Testis (tissue), 3 donors: ENCODE measurements around the gene FBXO21. TPM values are rescaled to one million over a fixed set of nuclear protein-coding genes. Genes with fewer than 3 reads are reported as not detected.
"Not testable (repeated sequence)": the region's sequence is repeated elsewhere in the genome, so short reads cannot be mapped to it uniquely, and the experiment has no call there.

ENCODE experiments used
- DNase-seq: peaks from one replicate; pipeline ENCODE4 v3.0.0-alpha.2; 2019
- H3K27ac ChIP-seq, 2 donors: fragments of 200-600 bp; sonication (generic); one replicate each; pipeline ENCODE4 v1.5.1; 2019
- H3K27me3 ChIP-seq: fragments of 200-600 bp; sonication (generic); one replicate; pipeline ENCODE4 v1.5.1; 2019
- H3K36me3 ChIP-seq: fragments of 200-600 bp; sonication (generic); one replicate; pipeline ENCODE4 v1.5.1; 2017; ENCODE audit warnings: low read depth; ENCODE audit errors: missing control alignments
- H3K4me1 ChIP-seq: fragments of 200-600 bp; sonication (generic); one replicate; pipeline ENCODE4 v1.5.1; 2019
- H3K4me3 ChIP-seq, 2 donors: fragments of 200-600 bp; sonication (generic); one replicate each; pipeline ENCODE4 v1.5.1; 2017 to 2019
- H3K9me3 ChIP-seq: fragments of 200-600 bp; sonication (generic); one replicate; pipeline ENCODE4 v1.5.1; 2017
- POLR2A ChIP-seq: fragments of 450-650 bp; IDR thresholded peaks from one replicate; pipeline ENCODE4 v1.6.1; 2017; ENCODE audit warnings: antibody characterized with exemption, mild to moderate bottlenecking, moderate library complexity
- WGBS, 2 donors: methylation state at CpG; one replicate each; pipeline ENCODE4 v1.1.5; 2018; 5-methylcytosine and 5-hydroxymethylcytosine counted together
- intact Hi-C: fragments of 100-400 bp; cut with DNase I; formaldehyde crosslinking; loops from one replicate; pipeline ENCODE4 v1.15.1; 2023; ENCODE audit warnings: low total_unique reads
- polyA plus RNA-seq: library from polyadenylated mRNA; stranded (reverse); fragments of 350-450 nt; fragmentation: Illumina TruSeq; extraction: RNeasy Lipid Tissue Mini Kit (QIAGEN cat#74804); gene quantifications from one replicate; pipeline ENCODE4 v1.2.3, GENCODE V29; 2014; ENCODE audit warnings: low read depth, low replicate concordance; ENCODE audit not compliant: insufficient read depth
- total RNA-seq, 2 donors: library from RNA; depleted of rRNA; stranded (reverse); fragments of >200 nt; gene quantifications; one replicate each; pipeline ENCODE4 v1.2.3, GENCODE V29; 2016
- TF ChIP-seq, protein P1 (sequence below), 3 experiments: fragments of 450-650 bp in 2 of 3; fragments of 200-600 bp in 1 of 3; sonication (generic) in 1 of 3; IDR thresholded peaks; one replicate each; pipeline ENCODE4 v1.5.1; 2016 to 2019; ENCODE audit warnings: antibody characterized with exemption in 3 of 3, mild to moderate bottlenecking in 2 of 3, moderate library complexity in 1 of 3

Gene FBXO21
- total and polyA plus RNA-seq, 3 donors from 2014 or later, result 101 to 519 (median 290) TPM

DNA sequence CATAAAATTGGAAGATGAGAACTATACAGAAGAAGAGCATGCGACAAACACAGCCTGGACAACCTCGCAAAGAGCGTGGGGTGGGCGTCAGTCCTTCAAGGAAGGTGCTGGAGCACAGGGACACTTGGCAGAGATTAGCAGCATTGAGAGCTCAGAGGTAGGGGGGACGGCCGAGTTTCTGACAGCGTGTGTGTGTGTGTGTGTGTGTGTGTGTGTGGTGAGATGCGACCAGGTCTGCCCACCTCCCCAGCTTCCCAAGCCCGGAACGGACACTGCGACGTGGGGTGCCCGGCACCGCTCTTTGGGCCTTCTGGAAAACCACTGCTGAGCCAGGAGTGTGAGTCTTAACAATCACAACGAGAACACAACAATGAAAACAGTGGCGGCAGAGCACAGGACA, 17.9 kb upstream of the FBXO21 start:
- WGBS, 2 donors, result 72 to 76% methylated on average over 10 to 16 of the region's 16 CpGs

DNA sequence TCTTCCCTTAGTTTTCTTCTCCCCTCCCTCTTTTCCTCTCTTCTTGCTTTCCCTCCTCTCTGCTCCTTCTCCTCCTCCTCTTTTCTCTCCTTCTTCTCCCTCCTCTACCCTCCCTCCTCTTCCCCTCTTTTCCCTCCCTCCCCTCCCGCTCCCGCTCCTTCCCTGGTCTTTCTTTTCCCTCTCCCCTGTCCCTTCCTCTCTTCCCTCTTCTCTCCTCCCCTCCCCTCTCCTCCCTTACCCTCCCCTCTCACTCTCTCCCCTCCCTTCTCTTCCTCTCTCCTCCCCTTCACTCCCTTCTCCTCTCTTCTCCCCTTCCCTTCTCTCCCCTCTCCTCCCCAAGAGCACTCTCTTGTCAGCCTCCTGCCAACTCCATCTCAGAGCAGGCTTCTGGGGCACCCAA, 17.4 kb upstream of the FBXO21 start:
- H3K27me3 ChIP-seq, result no peaks in the 10 kb centered on the region

More for the DNA sequence above, 17.9 kb upstream of the FBXO21 start:
- Histone ChIP-seq H3K27me3 (no peaks in the 10 kb centered on the region), H3K27ac (no peak overlapping the region), H3K4me3 (no peak overlapping the region), H3K4me1 (peaks cover 18% of the 10 kb centered on the region), H3K9me3 (no peaks in the 10 kb centered on the region), H3K36me3 (no peaks in the 10 kb centered on the region)
- TF ChIP-seq, protein P1, sequence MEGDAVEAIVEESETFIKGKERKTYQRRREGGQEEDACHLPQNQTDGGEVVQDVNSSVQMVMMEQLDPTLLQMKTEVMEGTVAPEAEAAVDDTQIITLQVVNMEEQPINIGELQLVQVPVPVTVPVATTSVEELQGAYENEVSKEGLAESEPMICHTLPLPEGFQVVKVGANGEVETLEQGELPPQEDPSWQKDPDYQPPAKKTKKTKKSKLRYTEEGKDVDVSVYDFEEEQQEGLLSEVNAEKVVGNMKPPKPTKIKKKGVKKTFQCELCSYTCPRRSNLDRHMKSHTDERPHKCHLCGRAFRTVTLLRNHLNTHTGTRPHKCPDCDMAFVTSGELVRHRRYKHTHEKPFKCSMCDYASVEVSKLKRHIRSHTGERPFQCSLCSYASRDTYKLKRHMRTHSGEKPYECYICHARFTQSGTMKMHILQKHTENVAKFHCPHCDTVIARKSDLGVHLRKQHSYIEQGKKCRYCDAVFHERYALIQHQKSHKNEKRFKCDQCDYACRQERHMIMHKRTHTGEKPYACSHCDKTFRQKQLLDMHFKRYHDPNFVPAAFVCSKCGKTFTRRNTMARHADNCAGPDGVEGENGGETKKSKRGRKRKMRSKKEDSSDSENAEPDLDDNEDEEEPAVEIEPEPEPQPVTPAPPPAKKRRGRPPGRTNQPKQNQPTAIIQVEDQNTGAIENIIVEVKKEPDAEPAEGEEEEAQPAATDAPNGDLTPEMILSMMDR (IDR thresholded peaks at IDR 0.05), result no peak
- TF ChIP-seq POLR2A, result no peak
- DNase-seq, result no peak
- intact Hi-C loops, result no loop called here

DNA sequence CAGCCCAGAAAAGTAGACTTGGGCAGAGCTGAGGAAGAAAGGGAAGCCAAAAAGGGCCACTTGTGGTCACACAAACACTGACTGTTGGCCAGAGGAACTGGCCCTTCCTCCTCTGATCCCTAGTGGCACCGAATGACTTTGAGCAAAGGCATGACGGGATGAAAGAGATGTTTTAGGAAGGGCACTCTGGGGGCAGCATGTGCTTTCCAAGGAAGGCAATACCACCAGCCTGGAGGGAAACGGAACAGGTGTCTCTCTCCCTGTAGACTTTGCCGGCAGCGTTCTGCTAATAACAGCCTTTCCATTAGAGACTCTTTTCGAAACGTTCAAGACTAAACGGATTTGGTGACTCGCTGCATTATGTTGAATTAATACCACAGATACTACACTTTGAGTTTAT, 12.3 kb upstream of the FBXO21 start:
- Histone ChIP-seq H3K4me1 (peaks cover 3% of the 10 kb centered on the region), H3K4me3 (no peak overlapping the region), H3K27ac (no peak overlapping the region), H3K9me3 (no peaks in the 10 kb centered on the region), H3K27me3 (no peaks in the 10 kb centered on the region), H3K36me3 (no peaks in the 10 kb centered on the region)
- intact Hi-C loops, result no loop called here
- DNase-seq, result no peak
- 90 to 93% methylated on average over 9 of the region's 9 CpGs for WGBS, 2 donors
- TF ChIP-seq, protein P1 (IDR thresholded peaks at IDR 0.05), result no peak
- TF ChIP-seq POLR2A, result no peak

More for the DNA sequence above, 17.4 kb upstream of the FBXO21 start:
- H3K4me1 ChIP-seq, result peaks cover 12% of the 10 kb centered on the region
- no peak for TF ChIP-seq POLR2A
- TF ChIP-seq, protein P1 (IDR thresholded peaks at IDR 0.05), result no peak
- no peak overlapping the region for H3K4me3 ChIP-seq
- DNase-seq, result no peak
- H3K27ac ChIP-seq, result no peak overlapping the region
- WGBS, 2 donors, result 69 to 97% methylated on average over 2 of the region's 2 CpGs
- intact Hi-C loops, result no loop called here
- H3K9me3 ChIP-seq, result no peaks in the 10 kb centered on the region
- no peaks in the 10 kb centered on the region for H3K36me3 ChIP-seq

DNA sequence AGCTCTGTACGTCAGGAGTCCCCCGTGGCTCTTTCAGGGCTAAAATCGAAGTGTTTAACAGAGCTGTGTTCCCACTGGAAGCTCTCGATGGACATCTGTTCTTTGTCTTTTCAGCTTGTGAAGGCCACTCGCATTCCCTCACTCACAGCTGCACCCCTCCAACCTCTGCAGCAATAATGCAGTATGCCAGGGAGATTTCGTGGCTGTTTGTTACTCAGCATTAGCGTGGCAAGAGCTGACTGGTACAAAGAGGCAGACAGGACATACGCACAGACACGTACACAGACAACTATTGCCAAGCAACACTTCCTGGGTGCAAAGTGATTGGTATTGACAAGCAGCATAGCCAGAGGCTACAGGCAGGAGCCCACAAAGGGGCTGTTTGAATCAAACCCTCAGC, 11.8 kb upstream of the FBXO21 start:
- TF ChIP-seq, protein P1 (IDR thresholded peaks at IDR 0.05), result no peak
- no peak for TF ChIP-seq POLR2A

DNA sequence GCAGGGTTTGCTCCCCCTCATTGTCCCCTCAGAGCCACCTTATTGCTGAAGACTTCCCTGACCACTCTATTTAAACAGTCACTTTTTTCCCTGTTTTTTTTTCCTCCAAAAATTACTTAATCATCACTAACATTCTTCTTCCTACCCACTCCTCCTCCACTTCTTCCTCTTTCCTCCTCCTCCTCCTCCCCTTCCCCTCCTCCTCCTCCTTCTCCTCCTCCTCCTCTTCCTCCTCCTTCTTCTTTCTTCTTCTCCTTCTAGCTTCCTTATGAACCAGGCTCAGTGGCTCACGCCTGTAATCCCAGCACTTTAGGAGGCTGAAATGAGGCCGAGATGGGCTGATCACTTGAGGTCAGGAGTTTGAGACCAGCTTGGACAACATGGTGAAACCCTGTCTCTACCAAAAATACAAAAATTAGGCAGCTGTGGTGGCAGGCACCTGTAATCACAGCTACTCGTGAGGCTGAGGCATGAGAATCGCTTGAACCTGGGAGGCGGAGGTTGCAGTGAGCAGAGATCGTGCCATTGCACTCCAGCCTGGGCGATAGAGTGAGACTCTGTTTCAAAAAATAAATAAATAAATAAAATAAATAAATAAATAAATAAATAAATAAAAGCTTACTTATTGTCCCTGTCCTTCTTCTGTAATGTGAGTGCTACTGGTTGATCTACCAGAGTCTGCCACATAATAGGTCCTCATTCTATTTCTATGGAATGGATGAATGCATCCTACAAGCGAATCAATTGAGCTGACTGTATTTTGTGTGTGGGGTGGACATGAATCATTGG, 9.9 kb upstream of the FBXO21 start:
- not testable (repeated sequence) for H3K9me3 ChIP-seq

More for the DNA sequence above, 11.8 kb upstream of the FBXO21 start:
- no peaks in the 10 kb centered on the region for H3K27me3 ChIP-seq
- no peaks in the 10 kb centered on the region for H3K4me1 ChIP-seq
- no peaks in the 10 kb centered on the region for H3K36me3 ChIP-seq
- H3K27ac ChIP-seq, result no peak overlapping the region
- no peak overlapping the region for H3K4me3 ChIP-seq
- WGBS, 2 donors, result 94 to 97% methylated on average over 9 of the region's 9 CpGs
- intact Hi-C loops, result no loop called here
- DNase-seq, result no peak
- H3K9me3 ChIP-seq, result no peaks in the 10 kb centered on the region

DNA sequence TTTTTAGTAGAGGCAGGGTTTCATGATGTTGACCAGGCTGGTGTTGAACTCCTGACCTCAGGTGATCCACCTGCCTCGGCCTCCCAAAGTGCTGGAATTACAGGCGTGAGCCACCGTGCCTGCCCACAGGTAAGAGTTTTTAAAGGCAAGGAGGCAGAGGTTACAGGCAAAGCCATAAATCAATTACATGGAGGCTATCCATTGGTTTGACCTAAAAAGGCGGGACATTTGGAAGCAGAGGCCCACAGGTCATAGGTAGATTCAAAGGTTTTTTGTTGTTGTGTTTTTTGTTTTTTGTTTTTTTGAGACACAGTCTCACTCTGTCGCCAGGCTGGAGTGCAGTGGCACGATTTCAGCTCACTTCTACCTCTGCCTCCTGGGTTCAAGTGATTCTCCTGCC, 6.1 kb upstream of the FBXO21 start:
- intact Hi-C loops, H3K4me1 ChIP-seq, H3K36me3 ChIP-seq, H3K27ac ChIP-seq, H3K4me3 ChIP-seq, DNase-seq, H3K9me3 ChIP-seq, H3K27me3 ChIP-seq: not testable (repeated sequence)
- 96 to 98% methylated on average over 6 of the region's 6 CpGs for WGBS, 2 donors

More for the DNA sequence above, 9.9 kb upstream of the FBXO21 start:
- H3K27me3 ChIP-seq, DNase-seq, intact Hi-C loops, H3K27ac ChIP-seq, H3K4me3 ChIP-seq, H3K36me3 ChIP-seq, H3K4me1 ChIP-seq: not testable (repeated sequence)
- WGBS, 2 donors, result 90% methylated on average over 8 of the region's 8 CpGs

DNA sequence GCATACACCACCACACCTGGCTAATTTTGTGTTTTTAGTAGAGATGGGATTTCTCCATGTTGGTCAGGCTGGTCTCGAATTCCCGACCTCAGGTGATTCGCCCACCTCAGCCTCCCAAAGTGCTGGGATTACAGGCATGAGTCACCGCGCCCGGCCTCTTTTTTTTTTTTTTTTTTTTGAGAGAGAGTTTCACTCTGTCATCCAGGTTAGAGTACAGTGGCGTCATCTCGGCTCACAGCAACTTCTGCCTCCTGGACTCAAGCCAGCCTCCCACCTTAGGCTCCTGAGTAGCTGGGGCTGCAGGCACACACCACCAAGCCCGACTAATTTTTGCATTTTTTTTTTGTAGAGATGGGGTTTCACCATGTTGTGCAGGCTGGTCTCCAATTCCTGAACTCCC, 4.8 kb upstream of the FBXO21 start:
- H3K36me3 ChIP-seq, H3K27ac ChIP-seq, H3K4me3 ChIP-seq, H3K27me3 ChIP-seq, intact Hi-C loops, DNase-seq, H3K4me1 ChIP-seq, H3K9me3 ChIP-seq: not testable (repeated sequence)
- 95 to 99% methylated on average over 9 of the region's 9 CpGs for WGBS, 2 donors
